DOHH2 (cell line): Measurements from ENCODE around the gene BTBD19.

Experiments used
- H3F3A ChIP-seq: fragments of 200-600 bp; sonication (generic), shearing (Covaris generic); 2 replicates; pipeline ENCODE4 v1.6.0; 2016; ENCODE audit warnings: antibody characterized with exemption, mild to moderate bottlenecking; ENCODE audit not compliant: control insufficient read depth, insufficient read depth
- H3K27ac ChIP-seq: fragments of 200-600 bp; sonication (generic); 2 replicates; pipeline ENCODE4 v1.5.1; 2014; ENCODE audit warnings: low read depth, mild to moderate bottlenecking, low read length, moderate library complexity
- H3K27me3 ChIP-seq: fragments of 200-600 bp; sonication (generic); 2 replicates; pipeline ENCODE4 v1.6.1; 2014; ENCODE audit warnings: mild to moderate bottlenecking, low read length, mixed read lengths; ENCODE audit not compliant: control insufficient read depth
- H3K36me3 ChIP-seq: fragments of 200-600 bp; sonication (generic); 2 replicates; pipeline ENCODE4 v1.6.1; 2014; ENCODE audit warnings: mild to moderate bottlenecking, low read length, moderate library complexity, mixed read lengths; ENCODE audit not compliant: control insufficient read depth
- H3K4me1 ChIP-seq: fragments of 200-600 bp; sonication (generic); 2 replicates; pipeline ENCODE4 v1.6.1; 2014; ENCODE audit warnings: mild to moderate bottlenecking, low read length, mixed read lengths; ENCODE audit not compliant: control insufficient read depth
- H3K4me2 ChIP-seq: fragments of 200-600 bp; sonication (generic); 2 replicates; pipeline ENCODE4 v1.6.0; 2014; ENCODE audit warnings: mild to moderate bottlenecking, low read length, moderate library complexity
- H3K4me3 ChIP-seq: fragments of 200-600 bp; sonication (generic); 2 replicates; pipeline ENCODE4 v1.5.1; 2014; ENCODE audit warnings: mild to moderate bottlenecking, low read length, mixed read lengths
- H3K79me2 ChIP-seq: fragments of 200-600 bp; sonication (generic); 2 replicates; pipeline ENCODE4 v1.6.1; 2014; ENCODE audit warnings: mild to moderate bottlenecking, low read length, mixed read lengths; ENCODE audit not compliant: control insufficient read depth
- H3K9me2 ChIP-seq: fragments of 200-600 bp; sonication (generic); replicated peaks from 2 replicates; pipeline ENCODE4 v1.6.1; 2014; ENCODE audit warnings: mild to moderate bottlenecking, low read length, mixed read lengths; ENCODE audit not compliant: control insufficient read depth
- H3K9me3 ChIP-seq: fragments of 200-600 bp; sonication (generic); 2 replicates; pipeline ENCODE4 v1.6.1; 2014; ENCODE audit warnings: antibody characterized with exemption, low read length, mixed read lengths; ENCODE audit not compliant: control insufficient read depth, insufficient read depth
- H4K20me1 ChIP-seq: fragments of 200-600 bp; sonication (generic); 2 replicates; pipeline ENCODE4 v1.6.0; 2014; ENCODE audit warnings: low read depth, mild to moderate bottlenecking, antibody characterized with exemption, low read length, moderate library complexity; ENCODE audit not compliant: control insufficient read depth, insufficient read depth
- EZH2phosphoT487 ChIP-seq: fragments of 200-600 bp; sonication (generic); IDR thresholded peaks from 2 replicates; pipeline ENCODE4 v1.6.1; 2017; ENCODE audit warnings: borderline replicate concordance, mild to moderate bottlenecking, antibody characterized with exemption, low read length, moderate library complexity, mixed read lengths
- TF ChIP-seq, protein P1 (sequence below): fragments of 200-600 bp; sonication (generic); IDR thresholded peaks from one replicate; pipeline ENCODE4 v1.5.1; 2014; ENCODE audit warnings: antibody characterized with exemption, mild to moderate bottlenecking, low read depth, low read length; ENCODE audit not compliant: poor library complexity, severe bottlenecking

The BTBD19 gene

DNA sequence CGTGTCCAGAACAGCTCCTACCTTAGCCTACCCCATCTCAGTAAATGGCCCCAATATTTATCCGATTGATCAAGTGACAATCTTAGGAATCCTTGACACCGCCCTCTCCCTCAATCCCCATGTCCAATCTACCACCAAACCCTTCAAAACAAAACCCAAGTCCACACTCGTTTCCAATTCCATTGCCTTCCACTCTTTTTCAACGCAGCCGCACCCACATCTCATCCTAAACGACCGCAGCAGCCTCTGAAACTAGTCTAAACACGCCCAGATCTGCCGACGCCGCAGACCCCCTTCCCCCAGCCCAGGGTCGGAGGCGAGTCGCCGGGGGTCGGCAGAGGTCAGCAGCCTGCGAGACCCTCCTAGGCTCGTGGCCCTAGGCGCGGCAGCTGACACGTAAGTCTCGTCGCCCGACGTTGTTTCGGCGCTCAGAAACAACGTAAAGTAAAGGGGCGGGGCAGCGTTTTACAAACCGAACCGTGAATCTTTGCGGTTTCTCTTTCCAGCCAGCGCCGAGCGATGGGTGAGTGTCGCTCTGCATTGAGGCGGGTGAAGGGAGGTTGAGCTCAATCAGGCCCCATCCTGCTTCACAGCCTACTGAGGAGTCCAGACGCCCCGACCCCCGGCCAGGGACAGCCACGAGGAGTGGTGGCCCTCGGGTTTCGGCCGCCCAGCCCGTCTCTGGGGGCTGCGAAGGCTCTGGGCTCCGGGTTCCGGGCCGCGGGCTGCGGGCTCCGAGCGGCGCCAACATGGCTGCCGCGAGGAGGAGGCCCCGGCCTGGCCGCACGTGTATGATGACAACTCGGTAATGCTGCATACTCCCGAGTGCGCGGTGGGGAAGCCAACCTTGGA lies 33.0 kb upstream of the BTBD19 start, which contains the start of gene RPS8:
Gene RPS8, plus strand, starts transcription at position 463 of the 852 bp plus-strand sequence. Its CDS starts 57 bp downstream, at position 520.
- peaks cover 53% of the 10 kb centered on the region for H3F3A ChIP-seq

DNA sequence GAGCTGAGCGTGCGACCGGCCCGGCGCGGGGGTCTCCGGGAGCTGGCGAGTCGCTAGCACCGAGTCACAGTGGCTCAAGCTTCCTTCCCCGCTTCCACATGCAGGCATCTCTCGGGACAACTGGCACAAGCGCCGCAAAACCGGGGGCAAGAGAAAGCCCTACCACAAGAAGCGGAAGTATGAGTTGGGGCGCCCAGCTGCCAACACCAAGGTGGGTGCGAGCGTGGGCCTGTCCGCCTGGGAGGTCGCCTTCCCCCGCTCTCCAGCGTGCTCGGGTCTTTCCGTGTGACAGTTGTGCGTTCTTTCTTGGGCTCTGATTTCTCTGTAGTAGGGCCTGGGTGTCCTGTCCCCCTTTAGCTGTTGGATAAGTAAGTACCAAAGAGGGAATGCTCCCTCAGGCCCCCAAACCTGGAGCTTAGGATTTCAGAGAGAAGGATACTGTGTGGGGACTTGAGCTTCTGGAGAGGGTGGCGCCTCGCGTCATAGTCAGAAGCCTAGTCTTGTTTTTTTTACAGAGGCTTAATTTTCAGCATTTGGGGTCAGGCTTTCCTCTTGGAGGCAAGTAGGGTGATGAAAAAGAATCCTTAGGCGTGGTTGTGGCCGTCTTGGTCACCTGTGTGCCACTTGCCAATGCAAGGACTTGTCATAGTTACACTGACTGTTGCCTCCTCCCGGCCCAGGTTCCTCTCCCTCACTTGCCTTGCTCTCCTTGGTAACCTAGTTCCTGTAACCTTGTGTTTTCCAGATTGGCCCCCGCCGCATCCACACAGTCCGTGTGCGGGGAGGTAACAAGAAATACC lies 32.2 kb upstream of the BTBD19 start:
- H3K9me3 ChIP-seq = no peaks in the 10 kb centered on the region
- H3K4me3 ChIP-seq = peak overlapping the region; percentile 99
- peak overlapping the region; percentile 74 for H3K4me2 ChIP-seq
- H3F3A ChIP-seq = peaks cover 61% of the 10 kb centered on the region
- H3K27me3 ChIP-seq = no peaks in the 10 kb centered on the region
- TF ChIP-seq, protein P1, sequence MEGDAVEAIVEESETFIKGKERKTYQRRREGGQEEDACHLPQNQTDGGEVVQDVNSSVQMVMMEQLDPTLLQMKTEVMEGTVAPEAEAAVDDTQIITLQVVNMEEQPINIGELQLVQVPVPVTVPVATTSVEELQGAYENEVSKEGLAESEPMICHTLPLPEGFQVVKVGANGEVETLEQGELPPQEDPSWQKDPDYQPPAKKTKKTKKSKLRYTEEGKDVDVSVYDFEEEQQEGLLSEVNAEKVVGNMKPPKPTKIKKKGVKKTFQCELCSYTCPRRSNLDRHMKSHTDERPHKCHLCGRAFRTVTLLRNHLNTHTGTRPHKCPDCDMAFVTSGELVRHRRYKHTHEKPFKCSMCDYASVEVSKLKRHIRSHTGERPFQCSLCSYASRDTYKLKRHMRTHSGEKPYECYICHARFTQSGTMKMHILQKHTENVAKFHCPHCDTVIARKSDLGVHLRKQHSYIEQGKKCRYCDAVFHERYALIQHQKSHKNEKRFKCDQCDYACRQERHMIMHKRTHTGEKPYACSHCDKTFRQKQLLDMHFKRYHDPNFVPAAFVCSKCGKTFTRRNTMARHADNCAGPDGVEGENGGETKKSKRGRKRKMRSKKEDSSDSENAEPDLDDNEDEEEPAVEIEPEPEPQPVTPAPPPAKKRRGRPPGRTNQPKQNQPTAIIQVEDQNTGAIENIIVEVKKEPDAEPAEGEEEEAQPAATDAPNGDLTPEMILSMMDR = no peak
- TF ChIP-seq EZH2phosphoT487 = no peak
- H3K36me3 ChIP-seq = peaks cover 62% of the 10 kb centered on the region
- peaks cover 30% of the 10 kb centered on the region for H3K4me1 ChIP-seq
- peaks cover 12% of the 10 kb centered on the region for H4K20me1 ChIP-seq
- peaks cover 54% of the 10 kb centered on the region for H3K79me2 ChIP-seq
- no peaks in the 10 kb centered on the region for H3K9me2 ChIP-seq
- H3K27ac ChIP-seq = peak overlapping the region; percentile 78

More for the DNA sequence above, 33.0 kb upstream of the BTBD19 start, which contains the start of gene RPS8:
- peak within 1 kb of the TSS; percentile 74 for H3K4me2 ChIP-seq
- H3K27ac ChIP-seq = peak within 1 kb of the TSS; percentile 78
- H3K9me3 ChIP-seq = no peaks in the 10 kb centered on the region
- H3K4me3 ChIP-seq = peak within 1 kb of the TSS; percentile 99
- peaks cover 54% of the 10 kb centered on the region for H3K36me3 ChIP-seq
- H3K79me2 ChIP-seq = peaks cover 54% of the 10 kb centered on the region
- H3K4me1 ChIP-seq = peaks cover 30% of the 10 kb centered on the region
- peaks cover 12% of the 10 kb centered on the region for H4K20me1 ChIP-seq
- H3K9me2 ChIP-seq = no peaks in the 10 kb centered on the region
- TF ChIP-seq, protein P1 = no peak
- TF ChIP-seq EZH2phosphoT487 = no peak
- no peaks in the 10 kb centered on the region for H3K27me3 ChIP-seq

DNA sequence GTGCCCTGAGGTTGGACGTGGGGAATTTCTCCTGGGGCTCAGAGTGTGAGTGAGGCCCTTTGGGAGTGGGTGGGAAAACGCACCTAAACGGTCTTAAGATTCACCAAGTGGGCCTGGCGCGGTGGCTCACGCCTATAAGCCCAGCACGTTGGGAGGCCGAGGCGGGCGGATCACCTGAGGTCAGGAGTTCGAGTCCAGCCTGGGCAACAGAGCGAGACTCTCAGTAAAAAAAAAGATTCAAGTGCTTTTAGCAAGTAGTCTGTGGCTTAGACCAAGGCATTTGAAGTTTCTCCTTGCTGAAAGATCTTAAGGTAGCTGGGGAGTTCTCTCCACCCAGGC lies 31.6 kb upstream of the BTBD19 start:
- Histone ChIP-seq H3K4me1 (peaks cover 34% of the 10 kb centered on the region), H4K20me1 (peaks cover 12% of the 10 kb centered on the region), H3K4me3 (peak overlapping the region; percentile 99), H3K36me3 (peaks cover 67% of the 10 kb centered on the region), H3K9me3 (no peaks in the 10 kb centered on the region), H3F3A (peaks cover 67% of the 10 kb centered on the region), H3K27ac (peak overlapping the region; percentile 78), H3K79me2 (peaks cover 54% of the 10 kb centered on the region), H3K9me2 (no peaks in the 10 kb centered on the region), H3K27me3 (no peaks in the 10 kb centered on the region), H3K4me2 (peak overlapping the region; percentile 74)
- TF ChIP-seq, protein P1 = no peak
- TF ChIP-seq EZH2phosphoT487 = no peak
